Dendritic cell treated with granulocyte-macrophage colony-stimulating factor and Interleukin-4, amounts not matched to agents 40 ng/mL and 50 ng/mL, for 4 days (primary cell): ENCODE measurements around the gene RAPH1.
"Not testable (repeated sequence)": the region's sequence is repeated elsewhere in the genome, so short reads cannot be mapped to it uniquely, and the experiment has no call there.

Experiments used
- H3K27ac Mint-ChIP-seq: one replicate; pipeline ENCODE4 v1.8.0; 2022; ENCODE audit warnings: mild to moderate bottlenecking, mixed read lengths
- H3K27me3 Mint-ChIP-seq: one replicate; pipeline ENCODE4 v1.8.0; 2022; ENCODE audit warnings: mild to moderate bottlenecking, mixed read lengths
- H3K36me3 Mint-ChIP-seq: one replicate; pipeline ENCODE4 v1.8.0; 2022; ENCODE audit warnings: low read depth, mixed read lengths
- H3K4me1 Mint-ChIP-seq: one replicate; pipeline ENCODE4 v1.8.0; 2022; ENCODE audit warnings: low read depth, mixed read lengths
- H3K4me3 Mint-ChIP-seq: one replicate; pipeline ENCODE4 v1.8.0; 2022; ENCODE audit warnings: mild to moderate bottlenecking, moderate library complexity, mixed read lengths
- H3K9me3 Mint-ChIP-seq: one replicate; pipeline ENCODE4 v1.8.0; 2022; ENCODE audit warnings: mixed read lengths
- intact Hi-C: fragments of 100-400 bp; cut with micrococcal nuclease; formaldehyde crosslinking; loops from one replicate; pipeline ENCODE4 v1.15.0; 2022

RAPH1 gene

GRCh38 chr2:203413796-203414195 is 121.3 kb downstream of the RAPH1 start:
- intact Hi-C loops = no loop called here
- Mint-ChIP-seq H3K4me3 (no peak overlapping the region), H3K36me3 (peaks cover 33% of the 10 kb centered on the region), H3K27ac (no peak overlapping the region), H3K4me1 (no peaks in the 10 kb centered on the region), H3K9me3 (peaks cover 15% of the 10 kb centered on the region), H3K27me3 (no peaks in the 10 kb centered on the region)

DNA sequence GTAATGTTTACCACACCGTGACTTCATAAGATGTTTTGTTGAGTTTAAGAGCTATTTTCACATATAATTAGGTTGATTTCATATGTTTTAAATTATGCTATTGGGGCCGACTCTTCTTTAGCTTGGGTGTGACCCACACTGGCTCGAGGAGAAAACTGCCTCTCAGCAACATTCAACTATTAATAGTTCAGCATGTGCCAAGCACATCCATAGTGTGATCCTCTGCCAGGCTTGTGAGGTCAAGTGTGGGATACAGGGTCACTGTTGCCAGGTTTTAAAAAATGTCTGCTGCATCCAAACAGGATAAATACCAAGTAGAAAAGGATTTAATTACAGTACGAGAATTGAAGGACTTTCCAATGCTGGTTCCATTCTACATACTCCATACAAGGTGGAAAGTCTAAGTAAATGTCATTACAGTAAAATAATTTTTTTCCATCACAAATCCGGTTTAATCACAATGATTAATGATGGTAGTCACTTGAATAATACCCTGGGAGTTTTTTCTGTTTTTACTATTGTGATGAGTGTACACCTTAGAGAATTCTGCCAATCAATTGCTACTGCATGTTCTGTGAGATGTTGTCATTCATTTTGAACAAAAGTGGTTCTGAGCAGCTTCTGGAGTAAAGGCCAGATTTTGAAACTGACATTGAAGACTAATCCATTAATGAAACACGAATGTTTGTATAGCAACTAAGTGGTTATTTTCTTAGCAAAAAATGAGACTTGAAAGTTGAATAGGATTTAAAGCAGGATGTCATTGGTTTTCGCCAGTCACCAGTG is 122.4 kb downstream of the RAPH1 start:
- intact Hi-C loops = no loop called here
- Mint-ChIP-seq H3K36me3 (peaks cover 23% of the 10 kb centered on the region), H3K4me1 (no peaks in the 10 kb centered on the region), H3K27ac (no peak overlapping the region), H3K9me3 (peaks cover 5% of the 10 kb centered on the region), H3K4me3 (no peak overlapping the region), H3K27me3 (no peaks in the 10 kb centered on the region)

DNA sequence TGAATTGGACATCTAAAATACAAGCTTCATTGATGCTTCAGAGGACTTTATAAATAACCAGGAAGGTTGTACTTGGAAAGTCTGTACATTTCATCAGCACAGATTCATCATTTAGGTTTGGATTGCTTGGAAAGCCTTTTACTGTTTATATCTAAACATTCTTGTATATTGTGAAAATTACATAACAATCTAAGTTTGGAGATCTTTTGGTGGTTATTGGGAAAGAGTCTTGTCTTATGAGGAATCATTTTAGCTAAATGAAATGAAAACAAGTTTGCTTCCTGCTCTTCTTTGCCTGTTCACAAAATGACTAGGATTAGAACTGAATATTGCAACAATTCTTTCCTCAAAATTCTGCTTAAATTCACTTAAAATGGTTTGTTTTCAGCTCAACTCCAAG is 127.6 kb downstream of the RAPH1 start:
- Mint-ChIP-seq H3K27ac (no peak overlapping the region), H3K27me3 (no peaks in the 10 kb centered on the region), H3K36me3 (peaks cover 23% of the 10 kb centered on the region)

GRCh38 chr2:203404996-203405395 is 130.1 kb downstream of the RAPH1 start:
- Mint-ChIP-seq H3K27me3 (no peaks in the 10 kb centered on the region), H3K36me3 (peaks cover 16% of the 10 kb centered on the region), H3K4me3 (no peak overlapping the region), H3K4me1 (no peaks in the 10 kb centered on the region), H3K27ac (no peak overlapping the region), H3K9me3 (no peaks in the 10 kb centered on the region)
- intact Hi-C loops = no loop called here

More for the DNA sequence above, 127.6 kb downstream of the RAPH1 start:
- H3K4me1 Mint-ChIP-seq = no peaks in the 10 kb centered on the region
- no peaks in the 10 kb centered on the region for H3K9me3 Mint-ChIP-seq
- intact Hi-C loops = no loop called here
- no peak overlapping the region for H3K4me3 Mint-ChIP-seq

- Mint-ChIP-seq H3K4me1 (peaks cover 6% of the 10 kb centered on the region), H3K9me3 (peaks cover 9% of the 10 kb centered on the region), H3K27me3 (no peaks in the 10 kb centered on the region), H3K36me3 (peaks cover 30% of the 10 kb centered on the region), H3K27ac (no peak overlapping the region), H3K4me3 (no peak overlapping the region)
- intact Hi-C loops = no loop called here
These were observed 134.1 kb downstream of the RAPH1 start for GRCh38 chr2:203400805-203401585.

GRCh38 chr2:203399031-203399430 is 136.1 kb downstream of the RAPH1 start:
- intact Hi-C loops = no loop called here
- H3K27ac Mint-ChIP-seq = no peak overlapping the region
- H3K36me3 Mint-ChIP-seq = peaks cover 30% of the 10 kb centered on the region
- peaks cover 9% of the 10 kb centered on the region for H3K9me3 Mint-ChIP-seq
- H3K4me1 Mint-ChIP-seq = peaks cover 6% of the 10 kb centered on the region
- no peak overlapping the region for H3K4me3 Mint-ChIP-seq
- no peaks in the 10 kb centered on the region for H3K27me3 Mint-ChIP-seq

- peaks cover 9% of the 10 kb centered on the region for H3K9me3 Mint-ChIP-seq
- H3K27me3 Mint-ChIP-seq = no peaks in the 10 kb centered on the region
- no peak overlapping the region for H3K4me3 Mint-ChIP-seq
- H3K36me3 Mint-ChIP-seq = peaks cover 36% of the 10 kb centered on the region
- intact Hi-C loops = no loop called here
- H3K4me1 Mint-ChIP-seq = peaks cover 6% of the 10 kb centered on the region
- H3K27ac Mint-ChIP-seq = peak overlapping the region; percentile 3
These were observed 138.4 kb downstream of the RAPH1 start for GRCh38 chr2:203396667-203397066.

DNA sequence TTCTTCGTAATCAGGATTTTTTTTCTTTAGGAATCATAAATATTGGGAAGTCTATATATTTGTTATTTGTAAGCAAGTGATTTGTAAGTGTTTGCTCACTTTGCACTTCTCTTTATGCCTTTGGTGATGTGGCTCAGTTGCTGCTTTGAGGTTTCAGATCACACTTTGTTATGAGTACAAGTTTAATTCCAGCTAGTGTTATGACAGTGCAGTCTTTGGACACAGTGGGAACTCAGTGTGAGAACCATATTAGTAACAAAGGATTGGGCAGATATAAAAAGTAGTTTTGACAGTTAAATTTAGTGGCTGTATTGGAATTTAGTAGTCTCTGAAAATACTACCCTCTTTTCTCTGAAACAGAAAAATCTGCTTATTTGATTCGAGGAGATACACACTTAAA is 139.2 kb downstream of the RAPH1 start:
- peaks cover 36% of the 10 kb centered on the region for H3K36me3 Mint-ChIP-seq
- H3K27ac Mint-ChIP-seq = no peak overlapping the region
- H3K9me3 Mint-ChIP-seq = peaks cover 9% of the 10 kb centered on the region
- H3K27me3 Mint-ChIP-seq = no peaks in the 10 kb centered on the region
- H3K4me3 Mint-ChIP-seq = no peak overlapping the region
- intact Hi-C loops = no loop called here
- H3K4me1 Mint-ChIP-seq = peaks cover 6% of the 10 kb centered on the region

DNA sequence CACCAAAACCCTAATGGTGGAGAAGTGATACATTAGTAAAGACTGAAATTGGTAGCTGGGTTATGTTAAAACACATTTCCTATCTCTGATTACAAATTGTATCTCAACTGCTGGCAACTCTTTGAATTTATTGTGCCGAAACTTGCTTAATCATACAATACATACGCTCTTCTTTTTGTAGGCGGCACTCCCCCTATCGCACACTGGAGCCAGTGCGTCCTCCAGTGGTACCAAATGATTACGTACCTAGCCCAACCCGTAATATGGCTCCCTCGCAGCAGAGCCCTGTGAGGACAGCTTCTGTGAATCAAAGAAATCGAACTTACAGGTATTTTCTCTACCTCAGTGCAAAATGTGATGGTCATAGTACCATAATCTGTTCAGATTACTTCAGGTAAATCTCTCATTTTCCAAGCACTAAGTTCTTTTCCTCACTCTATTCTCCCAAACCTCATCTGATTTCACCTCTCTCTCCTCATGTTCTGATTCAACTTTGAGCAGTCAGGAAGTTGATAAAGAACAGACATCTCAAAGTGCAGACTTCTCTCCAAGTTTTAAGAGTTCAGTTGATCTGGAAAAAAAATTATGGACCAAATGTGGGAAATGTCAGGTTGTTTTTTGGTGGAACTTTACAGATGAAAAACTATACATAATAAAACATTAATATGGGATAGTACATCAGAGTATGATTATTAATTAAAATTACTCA is 140.4 kb downstream of the RAPH1 start:
- H3K9me3 Mint-ChIP-seq = peaks cover 9% of the 10 kb centered on the region
- H3K27me3 Mint-ChIP-seq = no peaks in the 10 kb centered on the region
- H3K36me3 Mint-ChIP-seq = peaks cover 36% of the 10 kb centered on the region
- intact Hi-C loops = no loop called here
- no peak overlapping the region for H3K4me3 Mint-ChIP-seq
- peaks cover 6% of the 10 kb centered on the region for H3K4me1 Mint-ChIP-seq
- no peak overlapping the region for H3K27ac Mint-ChIP-seq

DNA sequence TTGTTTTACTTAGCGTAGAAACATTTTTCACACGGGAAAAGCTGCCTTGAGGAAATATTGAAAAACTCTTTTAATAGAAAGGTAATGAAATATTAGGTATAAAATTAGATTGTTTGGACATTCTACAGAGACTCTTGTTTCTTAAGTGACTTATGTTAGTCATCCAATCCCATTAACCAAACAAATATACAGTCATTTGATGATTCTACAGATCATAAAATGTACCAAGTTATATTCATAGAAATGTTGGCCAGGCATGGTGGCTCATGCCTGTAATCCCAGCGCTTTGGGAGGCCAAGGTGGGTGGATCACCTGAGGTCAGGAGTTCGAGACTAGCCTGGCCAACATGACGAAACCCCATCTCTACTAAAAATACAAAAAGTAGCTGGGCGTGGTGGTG is 146.9 kb downstream of the RAPH1 start:
- H3K4me3 Mint-ChIP-seq, H3K27ac Mint-ChIP-seq, intact Hi-C loops, H3K9me3 Mint-ChIP-seq, H3K4me1 Mint-ChIP-seq, H3K27me3 Mint-ChIP-seq: not testable (repeated sequence)
- H3K36me3 Mint-ChIP-seq = peaks cover 10% of the 10 kb centered on the region

- no peaks in the 10 kb centered on the region for H3K4me1 Mint-ChIP-seq
- no peak overlapping the region for H3K27ac Mint-ChIP-seq
- H3K36me3 Mint-ChIP-seq = peaks cover 11% of the 10 kb centered on the region
These were observed 152.1 kb downstream of the RAPH1 start for GRCh38 chr2:203383038-203383437.

GRCh38 chr2:203379156-203379555 is 155.9 kb downstream of the RAPH1 start:
- Mint-ChIP-seq H3K36me3 (peaks cover 11% of the 10 kb centered on the region), H3K9me3 (no peaks in the 10 kb centered on the region), H3K4me1 (no peaks in the 10 kb centered on the region), H3K4me3 (no peak overlapping the region), H3K27me3 (no peaks in the 10 kb centered on the region), H3K27ac (no peak overlapping the region)
- intact Hi-C loops = no loop called here

More at GRCh38 chr2:203383038-203383437, 152.1 kb downstream of the RAPH1 start:
- Mint-ChIP-seq H3K9me3 (no peaks in the 10 kb centered on the region), H3K4me3 (no peak overlapping the region), H3K27me3 (no peaks in the 10 kb centered on the region)
- intact Hi-C loops = no loop called here

DNA sequence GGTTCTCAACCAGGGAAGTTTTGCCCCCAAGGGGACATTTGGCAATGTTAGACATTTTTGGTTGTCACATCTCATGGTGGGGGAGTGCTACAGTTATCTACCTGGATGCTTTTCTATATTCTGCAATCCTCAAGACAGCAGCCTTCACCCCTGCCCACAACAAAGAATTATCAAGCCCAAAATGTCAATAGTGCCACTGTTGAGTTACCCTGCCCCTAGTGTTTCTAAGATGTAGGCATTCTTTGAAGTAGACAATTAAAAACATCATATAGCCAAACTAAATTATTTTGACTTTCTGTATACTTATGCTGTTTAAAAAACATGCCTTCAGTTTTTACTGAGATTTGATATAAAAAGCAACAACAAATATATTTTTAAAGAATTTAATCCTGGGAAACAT is 158.9 kb downstream of the RAPH1 start:
- intact Hi-C loops = no loop called here
- no peak overlapping the region for H3K4me3 Mint-ChIP-seq
- no peaks in the 10 kb centered on the region for H3K36me3 Mint-ChIP-seq
- H3K27me3 Mint-ChIP-seq = no peaks in the 10 kb centered on the region
- H3K27ac Mint-ChIP-seq = no peak overlapping the region
- no peaks in the 10 kb centered on the region for H3K4me1 Mint-ChIP-seq
- no peaks in the 10 kb centered on the region for H3K9me3 Mint-ChIP-seq

- H3K4me3 Mint-ChIP-seq, H3K36me3 Mint-ChIP-seq, H3K27me3 Mint-ChIP-seq, H3K27ac Mint-ChIP-seq, H3K4me1 Mint-ChIP-seq, intact Hi-C loops, H3K9me3 Mint-ChIP-seq: not testable (repeated sequence)
These were observed 162.4 kb downstream of the RAPH1 start for GRCh38 chr2:203372706-203373105.
